NCI-H446 treated with DMSO at 0.1 percent for 48 hours (cell line): ENCODE results near the gene CFAP61.

ENCODE experiments used
- DNase-seq: peaks from one replicate; lab custom pipeline; 2025; lab: John Stamatoyannopoulos, UW

CFAP61 gene

DNA sequence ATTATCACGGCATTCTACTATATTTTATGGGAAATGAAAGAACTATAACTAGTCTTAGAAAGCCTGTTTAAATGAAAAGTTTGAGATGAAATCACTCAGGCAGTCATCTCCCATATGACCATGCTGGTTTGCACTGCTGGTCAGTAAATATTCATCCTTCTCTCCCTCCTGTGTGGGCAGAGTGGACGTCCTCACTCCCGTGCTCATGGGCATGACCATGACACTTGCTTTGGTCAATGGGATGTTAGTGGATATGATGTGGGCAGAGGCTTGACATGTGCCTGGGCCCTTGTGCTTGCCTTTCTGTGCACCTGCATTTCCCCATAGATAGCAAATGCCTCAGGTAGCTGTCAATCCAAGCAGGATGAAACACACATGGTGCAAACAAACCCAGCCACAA is 222.5 kb downstream of the CFAP61 start:
- no peak for DNase-seq

GRCh38 chr20:20275636-20276035 is 223.3 kb downstream of the CFAP61 start:
- DNase-seq: no peak

DNA sequence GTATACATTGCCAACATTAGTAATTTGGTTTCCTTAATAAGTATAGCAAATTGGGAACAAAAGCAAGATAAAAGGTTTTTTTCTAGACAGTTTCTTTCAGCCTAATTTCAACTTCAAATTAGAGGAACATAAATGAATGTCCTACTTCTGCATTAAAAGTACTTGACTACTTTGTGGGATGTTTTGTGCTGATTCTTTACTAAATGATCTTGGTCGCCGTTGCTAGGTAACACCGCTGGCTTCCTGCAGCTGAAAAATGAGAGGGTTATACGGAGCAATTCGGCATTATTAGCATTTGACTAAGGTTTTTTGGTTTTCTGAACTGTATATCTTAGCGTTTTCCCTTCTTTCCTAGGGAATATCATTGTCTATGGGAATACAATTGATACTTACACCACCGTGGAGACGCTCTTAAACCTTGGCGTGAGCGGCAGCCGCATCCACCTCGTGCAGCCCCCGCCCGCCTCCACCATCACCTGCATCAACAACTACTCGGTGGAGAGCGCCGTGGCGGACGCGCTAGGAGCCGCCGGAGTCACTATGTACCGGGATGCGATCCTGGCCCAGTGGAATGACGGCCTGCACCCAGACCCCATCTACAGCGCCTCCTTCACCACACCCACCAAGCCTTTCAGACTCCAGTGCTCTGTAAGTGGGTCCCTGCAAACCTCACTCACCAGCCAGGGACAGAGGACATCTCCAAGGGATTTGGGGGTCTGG is 224.6 kb downstream of the CFAP61 start:
- DNase-seq: no peak

- DNase-seq: no peak
Measured at GRCh38 chr20:20277894-20278335, 225.6 kb downstream of the CFAP61 start.

- DNase-seq: no peak
Measured at GRCh38 chr20:20286061-20286460, 233.7 kb downstream of the CFAP61 start.

DNA sequence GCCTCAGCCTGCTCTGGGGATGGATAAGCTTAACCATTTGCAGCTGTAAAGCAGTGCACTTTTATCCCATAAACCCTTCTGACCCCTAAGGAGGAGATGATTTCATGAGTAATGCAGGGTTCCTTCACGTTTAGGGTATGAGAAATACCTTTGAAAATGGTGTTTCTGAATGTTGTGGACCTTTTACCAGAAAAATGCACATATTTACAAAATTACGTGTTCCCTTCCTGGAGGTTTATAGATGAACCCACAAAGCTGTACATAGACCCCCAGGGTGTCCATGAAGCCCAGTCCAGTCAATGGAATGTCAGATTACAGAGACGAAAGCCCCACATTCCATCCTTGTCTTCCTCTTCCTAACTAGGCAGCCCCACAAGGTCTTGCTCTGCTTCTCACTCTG is 237.0 kb downstream of the CFAP61 start:
- DNase-seq: no peak

DNA sequence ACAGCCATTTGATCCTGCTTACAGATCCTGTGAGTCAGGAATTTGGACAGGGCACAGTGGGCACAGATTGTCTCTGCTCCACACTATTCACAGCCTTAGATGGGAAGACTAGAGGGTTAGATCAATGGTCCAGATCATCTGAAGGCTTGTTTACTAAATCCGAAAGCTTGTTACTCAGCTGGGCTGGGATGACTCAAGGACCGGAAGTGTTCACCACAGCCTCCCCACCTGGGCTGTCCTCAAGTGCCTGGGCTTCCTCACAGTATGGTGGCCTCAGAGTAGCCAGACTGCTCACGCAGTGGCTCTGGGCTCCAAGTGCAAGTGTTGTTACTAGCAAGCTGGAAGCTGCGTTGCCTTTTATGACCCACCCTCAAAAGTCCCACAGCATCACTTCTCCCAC is 240.1 kb downstream of the CFAP61 start:
- DNase-seq: no peak

- DNase-seq: no peak
Measured at GRCh38 chr20:20293141-20293540, 240.8 kb downstream of the CFAP61 start.

DNA sequence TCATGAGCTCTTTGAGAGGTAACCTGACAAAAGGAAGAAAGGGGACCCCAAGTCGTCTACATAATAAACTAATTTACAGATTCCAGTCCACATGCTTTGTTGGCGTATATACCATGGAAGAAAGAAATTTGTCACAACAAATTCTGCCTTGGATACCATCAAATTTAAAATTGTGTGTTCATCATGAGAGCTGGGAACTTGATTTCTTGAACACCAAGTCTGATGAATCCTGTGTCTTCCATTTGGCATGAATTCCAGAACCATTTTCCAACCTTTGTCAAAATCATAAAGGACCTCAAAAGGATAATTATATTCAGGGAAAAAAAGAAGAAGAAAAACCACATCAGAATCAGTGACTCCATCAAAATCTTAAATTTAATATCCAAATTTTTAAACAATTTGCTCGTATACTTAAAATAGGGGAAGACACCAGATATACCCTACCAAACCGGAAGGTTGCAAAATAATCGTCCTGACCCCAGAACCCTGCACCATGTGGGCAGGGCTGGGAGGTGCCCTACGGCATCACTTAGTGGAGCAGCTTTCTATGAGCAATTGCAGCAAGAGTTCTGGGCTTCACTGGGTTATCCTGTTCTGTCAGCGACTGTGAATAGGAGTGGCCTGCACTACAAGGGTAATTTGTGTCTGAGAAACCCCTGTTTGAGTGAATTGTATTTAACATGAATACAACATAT is 241.5 kb downstream of the CFAP61 start:
- no peak for DNase-seq

DNA sequence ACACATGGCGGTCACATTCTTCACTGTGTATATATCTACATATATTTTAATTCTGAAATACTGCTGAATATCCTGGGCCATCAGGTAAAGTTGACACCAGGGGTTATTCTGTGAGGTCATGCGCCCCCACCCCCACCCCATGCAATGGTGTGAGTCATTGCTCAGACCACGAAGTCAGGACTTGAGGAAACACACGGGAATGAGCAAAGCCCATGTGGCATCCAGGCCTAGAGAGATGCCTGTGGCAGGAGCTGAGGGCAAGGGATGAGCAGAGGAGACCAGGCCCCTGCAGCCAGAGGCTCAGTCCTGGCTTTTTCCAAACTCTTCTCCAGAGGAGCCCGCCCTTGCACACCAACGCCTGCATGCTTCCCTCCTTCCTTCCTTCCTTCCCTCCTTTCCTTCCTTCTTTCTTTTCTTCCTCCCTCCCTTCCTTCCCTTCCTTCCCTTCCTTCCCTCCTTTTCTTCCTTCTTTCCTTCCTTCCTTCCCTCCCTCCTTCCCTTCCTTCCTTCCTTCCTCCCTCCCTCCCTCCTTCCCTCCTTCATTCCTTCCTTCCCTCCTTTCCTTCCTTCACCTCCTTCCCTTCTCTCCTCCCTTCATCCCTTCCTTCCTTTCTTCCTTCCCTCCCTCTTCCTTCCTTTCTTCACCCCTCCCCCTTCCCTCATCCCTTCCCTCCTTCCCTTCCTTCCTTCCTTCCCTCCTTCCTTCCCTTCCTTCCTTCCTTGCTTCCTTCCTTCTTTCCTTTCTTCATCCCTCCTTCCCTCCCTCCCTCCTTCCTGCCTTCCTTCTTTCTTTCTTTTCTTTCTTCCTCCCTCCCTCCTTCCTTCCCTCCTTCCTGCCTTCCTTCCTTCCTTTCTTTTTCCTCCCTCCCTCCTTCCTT is 243.5 kb downstream of the CFAP61 start:
- no peak for DNase-seq

DNA sequence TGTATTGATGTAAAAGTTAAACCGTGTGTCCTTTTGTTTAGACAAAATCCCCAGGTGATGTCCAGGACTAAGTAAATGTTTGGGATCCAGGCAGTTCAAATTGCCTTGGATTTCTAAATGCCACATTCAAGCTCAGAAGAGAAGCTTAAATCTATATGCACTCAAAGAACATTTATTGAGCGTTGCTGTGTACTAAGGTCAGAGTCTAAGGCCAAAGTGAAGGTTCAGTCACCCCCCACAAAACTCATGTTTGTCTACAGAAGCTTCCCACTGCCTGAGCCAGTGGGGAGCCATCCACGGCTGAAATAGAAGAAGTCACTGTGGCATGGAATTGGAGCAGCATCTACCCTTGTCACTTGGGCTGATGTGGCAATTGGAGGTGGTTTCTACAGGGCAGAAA is 244.8 kb downstream of the CFAP61 start:
- DNase-seq: no peak

DNA sequence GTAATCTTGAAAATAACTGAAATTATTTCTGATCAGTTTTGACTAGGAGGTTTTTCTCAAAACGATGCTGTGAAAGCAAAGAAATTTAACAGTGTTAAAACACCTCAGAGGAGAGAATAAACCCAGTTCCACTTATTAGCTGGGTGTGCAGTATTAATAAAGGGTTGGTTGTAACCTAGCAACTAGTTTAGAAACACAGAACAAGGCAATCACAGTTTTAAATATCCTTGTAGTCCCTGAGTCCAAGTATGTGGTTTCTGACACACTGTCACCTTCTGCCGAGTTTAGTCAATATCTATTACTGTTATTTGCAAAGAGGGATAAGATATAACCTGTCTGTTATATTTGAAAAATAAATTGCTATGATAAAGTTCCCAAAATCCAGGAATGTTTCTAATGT is 245.4 kb downstream of the CFAP61 start:
- DNase-seq: no peak

GRCh38 chr20:20299904-20300303 is 247.6 kb downstream of the CFAP61 start:
- DNase-seq: no peak

- no peak for DNase-seq
Measured at GRCh38 chr20:20303320-20303719, 251.0 kb downstream of the CFAP61 start.

- no peak for DNase-seq
Measured at GRCh38 chr20:20303742-20304141, 251.4 kb downstream of the CFAP61 start.

DNA sequence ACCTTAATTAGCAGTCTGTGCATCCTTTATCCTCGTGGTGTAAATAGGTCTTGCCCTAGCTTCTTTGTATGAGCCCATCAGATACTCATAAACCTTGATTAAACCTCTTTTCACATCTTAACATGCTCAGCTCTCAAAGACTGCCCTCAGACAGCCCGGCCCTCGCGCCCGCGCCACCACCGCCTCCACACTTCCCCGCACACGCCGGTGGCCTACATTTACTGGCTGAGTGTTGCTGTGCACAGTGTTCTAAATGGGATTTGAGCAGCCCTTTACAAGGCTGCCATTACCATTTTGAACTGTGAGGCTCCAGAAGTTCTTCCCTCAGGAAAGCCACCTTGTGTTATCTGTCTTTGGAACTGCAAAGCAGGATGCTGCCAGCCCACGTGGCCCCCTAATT is 252.6 kb downstream of the CFAP61 start:
- no peak for DNase-seq

- DNase-seq: no peak
Measured at GRCh38 chr20:20312562-20312961, 260.2 kb downstream of the CFAP61 start.

- peak; percentile 64 for DNase-seq
Measured at GRCh38 chr20:20317195-20317594, 264.9 kb downstream of the CFAP61 start.

DNA sequence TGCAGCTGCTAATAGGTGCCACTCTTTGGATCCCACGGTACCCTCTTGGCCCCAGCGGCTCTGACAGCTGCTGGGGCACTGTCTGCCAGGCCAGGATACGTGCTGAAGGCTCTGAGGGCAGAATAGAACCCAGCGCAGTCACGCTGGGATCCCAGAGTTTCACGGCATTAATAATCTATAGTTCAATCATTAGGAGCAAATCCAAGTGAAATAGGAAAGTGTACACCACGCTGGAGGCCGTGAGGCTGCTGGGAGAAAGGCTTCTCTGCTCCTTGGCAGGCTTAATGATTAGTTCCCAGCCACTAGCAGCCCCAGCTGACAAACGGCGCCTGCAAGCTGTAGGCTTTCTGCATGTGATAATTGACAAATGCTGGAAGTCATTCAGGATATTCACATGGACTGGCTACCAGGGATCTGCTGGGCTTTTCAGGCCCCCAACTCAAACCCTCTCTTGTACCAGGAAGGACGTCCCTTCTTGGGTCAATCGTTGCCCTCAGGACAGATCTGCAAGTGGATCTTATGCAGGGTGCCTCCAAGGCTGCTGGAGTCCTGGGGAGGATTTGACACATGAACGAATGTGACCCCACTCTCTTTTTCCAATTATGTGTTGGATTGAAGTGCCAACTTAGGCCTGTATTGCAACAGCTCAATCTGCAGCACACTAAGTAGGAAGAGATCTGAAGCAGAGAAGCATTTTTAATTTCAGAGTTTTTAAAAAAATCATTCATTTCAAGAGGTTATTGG is 265.5 kb downstream of the CFAP61 start:
- peak; percentile 88 for DNase-seq

GRCh38 chr20:20318365-20319161 is 266.2 kb downstream of the CFAP61 start:
- no peak for DNase-seq

DNA sequence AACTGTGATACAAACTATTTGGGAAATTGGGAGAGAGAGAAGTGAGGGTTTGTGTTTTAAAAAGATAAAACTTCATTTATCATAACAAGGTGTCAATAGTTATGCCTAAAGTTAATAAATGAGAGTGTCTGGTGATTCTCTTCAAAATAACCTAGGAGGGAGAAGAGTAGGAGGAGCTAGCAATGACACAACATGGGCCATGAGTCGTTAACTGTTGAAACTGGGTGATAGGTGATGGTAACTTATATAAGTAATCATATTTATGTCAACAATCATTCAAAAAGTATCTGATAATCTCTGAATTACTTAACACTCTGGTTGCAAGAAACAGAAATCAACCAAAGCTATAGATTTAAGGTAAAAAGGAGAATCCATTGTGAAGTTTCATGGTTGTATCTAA is 268.8 kb downstream of the CFAP61 start:
- no peak for DNase-seq
